OCI-LY1 (cell line): ENCODE data around the gene CRTC3.
A peak's percentile ranks its signal among the peaks of the same experiment; 100 is the strongest.

Experiments
- H2AFZ ChIP-seq: fragments of 200-600 bp; sonication (generic), shearing (Covaris generic); 2 replicates; pipeline ENCODE4 v1.6.0; 2014; ENCODE audit warnings: antibody characterized with exemption, mild to moderate bottlenecking, low read length
- H3F3A ChIP-seq: fragments of 200-600 bp; sonication (generic), shearing (Covaris generic); 2 replicates; pipeline ENCODE4 v1.6.0; 2014; ENCODE audit warnings: mild to moderate bottlenecking, antibody characterized with exemption, low read length, moderate library complexity; ENCODE audit not compliant: insufficient read depth
- H3K27ac ChIP-seq: fragments of 200-600 bp; sonication (generic); 2 replicates; pipeline ENCODE4 v1.5.1; 2014; ENCODE audit warnings: low read length, mixed run types, mild to moderate bottlenecking, low read depth; ENCODE audit not compliant: poor library complexity, severe bottlenecking
- H3K27me3 ChIP-seq: fragments of 200-600 bp; sonication (generic); 2 replicates; pipeline ENCODE4 v1.6.0; 2014; ENCODE audit warnings: antibody characterized with exemption, mild to moderate bottlenecking, low read length, moderate library complexity; ENCODE audit not compliant: insufficient read depth
- H3K36me3 ChIP-seq: fragments of 200-600 bp; sonication (generic); 2 replicates; pipeline ENCODE4 v1.6.1; 2014; ENCODE audit warnings: mild to moderate bottlenecking, antibody characterized with exemption, low read length, moderate library complexity, mixed read lengths; ENCODE audit not compliant: insufficient read depth
- H3K4me1 ChIP-seq: fragments of 200-600 bp; sonication (generic); 2 replicates; pipeline ENCODE4 v1.5.1; 2014; ENCODE audit warnings: mild to moderate bottlenecking, low read length, moderate library complexity; ENCODE audit not compliant: insufficient read depth, severe bottlenecking
- H3K4me2 ChIP-seq: fragments of 200-600 bp; sonication (generic), shearing (Covaris generic); 2 replicates; pipeline ENCODE4 v1.6.1; 2014; ENCODE audit warnings: low read length
- H3K4me3 ChIP-seq: fragments of 200-600 bp; sonication (generic); 2 replicates; pipeline ENCODE4 v1.5.1; 2014; ENCODE audit warnings: low read length, low read depth, mild to moderate bottlenecking, mixed read lengths; ENCODE audit not compliant: poor library complexity, severe bottlenecking
- H3K79me2 ChIP-seq: fragments of 200-600 bp; shearing (Covaris generic); 2 replicates; pipeline ENCODE4 v1.6.1; 2016; ENCODE audit warnings: mixed run types, low read length, mixed read lengths; ENCODE audit not compliant: insufficient read depth
- H3K9ac ChIP-seq: fragments of 200-600 bp; sonication (generic), shearing (Covaris generic); 2 replicates; pipeline ENCODE4 v1.6.1; 2014; ENCODE audit warnings: mild to moderate bottlenecking, low read length, mixed read lengths
- H3K9me2 ChIP-seq: fragments of 200-600 bp; sonication (generic), shearing (Covaris generic); 2 replicates; pipeline ENCODE4 v1.6.1; 2014; ENCODE audit warnings: low read depth, mild to moderate bottlenecking, low read length, mixed read lengths
- H3K9me3 ChIP-seq: fragments of 200-600 bp; shearing (Covaris generic); 2 replicates; pipeline ENCODE4 v1.6.1; 2014; ENCODE audit warnings: low read length, mixed read lengths
- H4K20me1 ChIP-seq: fragments of 200-600 bp; sonication (generic), shearing (Covaris generic); 2 replicates; pipeline ENCODE4 v1.6.0; 2016; ENCODE audit warnings: mild to moderate bottlenecking, low read length; ENCODE audit not compliant: insufficient read depth
- CTCF ChIP-seq: fragments of 200-600 bp; sonication (generic), shearing (Covaris generic); IDR thresholded peaks from 2 replicates; pipeline ENCODE4 v1.5.1; 2017; ENCODE audit warnings: mild to moderate bottlenecking, antibody characterized with exemption, low read length, moderate library complexity, mixed read lengths
- EZH2 ChIP-seq: fragments of 200-600 bp; sonication (generic), shearing (Covaris generic); IDR thresholded peaks from 2 replicates; pipeline ENCODE4 v1.8.0; 2017; ENCODE audit warnings: borderline replicate concordance, mixed run types, mild to moderate bottlenecking, antibody characterized with exemption, low read length, moderate library complexity, mixed read lengths

CRTC3 gene

GRCh38 chr15:90618330-90619125 lies 88.8 kb downstream of the CRTC3 start:
- no peaks in the 10 kb centered on the region for H3K36me3 ChIP-seq
- no peaks in the 10 kb centered on the region for H3K9me3 ChIP-seq
- no peaks in the 10 kb centered on the region for H3K9me2 ChIP-seq
- no peak overlapping the region for H3K27ac ChIP-seq
- no peak overlapping the region for H2AFZ ChIP-seq
- H3K4me3 ChIP-seq = no peak overlapping the region
- TF ChIP-seq CTCF (0 out of 2 replicates have a peak, but pooled peaks have one; percentile 14), EZH2 (no peak)
- peaks cover 14% of the 10 kb centered on the region for H3K4me1 ChIP-seq
- H3K27me3 ChIP-seq = no peaks in the 10 kb centered on the region
- H3K79me2 ChIP-seq = no peaks in the 10 kb centered on the region
- no peak overlapping the region for H3K4me2 ChIP-seq
- H3K9ac ChIP-seq = no peak overlapping the region
- no peaks in the 10 kb centered on the region for H4K20me1 ChIP-seq
- no peaks in the 10 kb centered on the region for H3F3A ChIP-seq

GRCh38 chr15:90619468-90619867 lies 89.7 kb downstream of the CRTC3 start:
- H3K27me3 ChIP-seq = no peaks in the 10 kb centered on the region
- no peaks in the 10 kb centered on the region for H4K20me1 ChIP-seq
- no peaks in the 10 kb centered on the region for H3K79me2 ChIP-seq
- H3K4me3 ChIP-seq = peak overlapping the region; percentile 41
- H2AFZ ChIP-seq = no peak overlapping the region
- peak; percentile 45 for TF ChIP-seq CTCF
- TF ChIP-seq EZH2 = no peak
- H3F3A ChIP-seq = no peaks in the 10 kb centered on the region
- H3K9ac ChIP-seq = no peak overlapping the region; the same call in 1 of the 2 replicates
- H3K4me1 ChIP-seq = peaks cover 14% of the 10 kb centered on the region
- no peak overlapping the region for H3K27ac ChIP-seq
- H3K9me2 ChIP-seq = no peaks in the 10 kb centered on the region
- peak overlapping the region; percentile 47 for H3K4me2 ChIP-seq
- H3K36me3 ChIP-seq = no peaks in the 10 kb centered on the region
- no peaks in the 10 kb centered on the region for H3K9me3 ChIP-seq

- no peaks in the 10 kb centered on the region for H3F3A ChIP-seq
- H2AFZ ChIP-seq = no peak overlapping the region
- H4K20me1 ChIP-seq = no peaks in the 10 kb centered on the region
- H3K36me3 ChIP-seq = no peaks in the 10 kb centered on the region
- no peak overlapping the region for H3K27ac ChIP-seq
- no peak overlapping the region; the same call in 1 of the 2 replicates for H3K9ac ChIP-seq
- no peak for TF ChIP-seq EZH2
- TF ChIP-seq CTCF = no peak
- H3K4me2 ChIP-seq = peak overlapping the region; percentile 47
- no peaks in the 10 kb centered on the region for H3K79me2 ChIP-seq
- H3K27me3 ChIP-seq = no peaks in the 10 kb centered on the region
- peaks cover 14% of the 10 kb centered on the region for H3K4me1 ChIP-seq
- no peaks in the 10 kb centered on the region for H3K9me3 ChIP-seq
- H3K4me3 ChIP-seq = peak overlapping the region; percentile 41
- H3K9me2 ChIP-seq = no peaks in the 10 kb centered on the region
Measured at GRCh38 chr15:90619939-90620338, 90.2 kb downstream of the CRTC3 start.
